ENCODE results near the gene VAT1L. TPM values are rescaled to one million over a fixed set of nuclear protein-coding genes. Genes with fewer than 3 reads are reported as not detected.

VAT1L gene
- total and polyA plus RNA-seq, 2 experiments from 2014 or later = 6.2 TPM

DNA sequence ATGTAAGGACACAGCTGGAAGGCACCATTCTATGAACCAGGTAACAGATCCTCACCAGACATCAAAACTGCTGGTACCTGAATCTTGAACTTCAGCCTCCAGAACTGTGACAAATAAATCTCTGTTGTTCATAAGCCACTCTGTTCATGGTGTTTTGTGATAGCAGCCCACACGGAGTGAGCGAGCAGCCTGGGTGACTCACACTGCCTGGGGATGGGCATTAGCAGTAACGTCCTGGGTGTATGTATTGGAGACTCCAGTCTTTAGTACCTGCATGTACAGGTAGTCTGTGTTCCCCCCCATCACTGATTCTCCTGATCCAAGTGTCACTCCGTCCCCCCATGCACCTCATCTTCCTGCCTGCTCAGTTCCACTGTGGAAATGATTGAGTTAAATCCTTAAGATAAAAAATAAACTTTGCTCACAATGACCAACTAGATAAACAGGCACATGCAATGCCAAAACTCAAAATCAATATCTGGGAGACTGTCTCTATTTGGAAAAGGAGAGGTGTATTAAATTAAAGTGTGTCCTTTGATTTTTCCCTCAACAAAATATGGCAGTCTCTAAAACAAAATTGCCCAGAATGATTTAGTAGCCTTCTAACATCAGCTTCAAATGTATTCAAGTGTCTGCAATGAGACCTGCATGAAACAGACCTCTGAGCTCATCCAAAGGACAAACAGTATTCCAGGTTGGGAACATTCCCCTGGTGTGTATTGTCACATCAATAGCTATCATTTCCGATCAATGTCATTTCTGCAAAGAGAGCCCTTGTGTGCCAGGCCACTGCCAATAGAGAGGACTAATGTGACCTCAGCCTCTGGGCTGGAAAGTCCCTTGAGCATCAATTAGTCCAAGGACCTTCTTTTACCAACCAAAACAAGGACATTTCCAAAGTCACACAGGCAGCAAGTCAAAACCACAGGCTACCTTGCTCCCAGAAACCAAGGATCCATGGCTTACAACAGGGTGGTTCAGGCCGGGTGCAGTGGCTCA lies 12.2 kb upstream of the VAT1L start:
- peaks cover 8% of the 10 kb centered on the region for H3F3A ChIP-seq (ENCODE audit: insufficient read depth)
- no peak overlapping the region for H3K4me3 ChIP-seq
- H3K9me2 ChIP-seq (ENCODE audit: insufficient read depth) = no peaks in the 10 kb centered on the region
- no peaks in the 10 kb centered on the region for H3K79me2 ChIP-seq (ENCODE audit: insufficient read depth)
- H3K36me3 ChIP-seq (ENCODE audit: low read depth) = no peaks in the 10 kb centered on the region
- H3K9me3 ChIP-seq (ENCODE audit: low read depth) = no peaks in the 10 kb centered on the region
- H4K20me1 ChIP-seq (ENCODE audit: insufficient read depth) = no peaks in the 10 kb centered on the region
- peaks cover 17% of the 10 kb centered on the region for H3K4me1 ChIP-seq (ENCODE audit: insufficient read depth)
- H3K4me2 ChIP-seq (ENCODE audit: unreplicated experiment) = no peak overlapping the region
- H3K27ac ChIP-seq = no peak overlapping the region
- in situ Hi-C loops (cut with MboI) = no loop called here
- no peak overlapping the region for H2AFZ ChIP-seq
- no peak for TF ChIP-seq EZH2 (IDR thresholded peaks at IDR 0.05; ENCODE audit: insufficient read depth, poor library complexity, severe bottlenecking)
- TF ChIP-seq EZH2phosphoT487 (IDR thresholded peaks at IDR 0.05; ENCODE audit: insufficient read depth, low read depth) = no peak
- DNase-seq = peak; percentile 54
- H3K27me3 ChIP-seq (replicated peaks; ENCODE audit: insufficient read depth) = no peaks in the 10 kb centered on the region
- H3K9ac ChIP-seq = no peak overlapping the region
- 49 to 54% methylated on average over 6 of the region's 6 CpGs for WGBS, 2 experiments (ENCODE audit: low coverage in 1 of 2, low lambda C conversion rate in 2 of 2, missing lambda C conversion rate in 2 of 2)

DNA sequence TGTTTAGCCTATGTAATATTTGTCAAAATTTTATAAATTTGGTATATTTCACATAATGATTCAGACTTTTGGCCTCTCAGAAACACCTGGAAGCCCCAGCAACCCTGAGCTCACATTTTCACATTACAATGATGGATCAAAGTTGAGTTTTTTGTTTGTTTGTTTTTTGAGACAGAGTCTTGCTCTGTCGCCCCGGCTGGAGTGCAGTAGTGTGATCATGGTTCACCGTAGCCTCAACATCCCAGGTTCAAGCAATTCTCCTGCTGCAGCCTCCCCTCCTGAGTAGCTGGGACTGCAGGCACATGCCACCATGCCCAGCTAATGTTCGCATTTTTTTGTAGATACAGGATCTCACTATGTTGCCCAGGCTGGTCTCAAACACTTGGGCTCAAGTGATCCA lies 10.6 kb upstream of the VAT1L start:
- Histone ChIP-seq H3F3A (ENCODE audit: insufficient read depth) (peaks cover 13% of the 10 kb centered on the region), H3K9me2 (ENCODE audit: insufficient read depth) (no peaks in the 10 kb centered on the region), H3K9me3 (ENCODE audit: low read depth) (no peaks in the 10 kb centered on the region), H3K9ac (no peak overlapping the region), H3K4me2 (ENCODE audit: unreplicated experiment) (no peak overlapping the region), H3K4me1 (ENCODE audit: insufficient read depth) (peaks cover 17% of the 10 kb centered on the region), H2AFZ (no peak overlapping the region), H3K4me3 (no peak overlapping the region), H3K36me3 (ENCODE audit: low read depth) (no peaks in the 10 kb centered on the region), H4K20me1 (ENCODE audit: insufficient read depth) (no peaks in the 10 kb centered on the region), H3K79me2 (ENCODE audit: insufficient read depth) (no peaks in the 10 kb centered on the region), H3K27ac (no peak overlapping the region), H3K27me3 (replicated peaks; ENCODE audit: insufficient read depth) (no peaks in the 10 kb centered on the region)
- WGBS, 2 experiments (ENCODE audit: low coverage in 1 of 2, low lambda C conversion rate in 2 of 2, missing lambda C conversion rate in 2 of 2) = 92 to 99% methylated on average over 4 of the region's 4 CpGs
- in situ Hi-C loops (cut with MboI) = no loop called here
- TF ChIP-seq EZH2phosphoT487 (IDR thresholded peaks at IDR 0.05; ENCODE audit: insufficient read depth, low read depth) (no peak), EZH2 (IDR thresholded peaks at IDR 0.05; ENCODE audit: insufficient read depth, poor library complexity, severe bottlenecking) (no peak)
- no peak for DNase-seq

DNA sequence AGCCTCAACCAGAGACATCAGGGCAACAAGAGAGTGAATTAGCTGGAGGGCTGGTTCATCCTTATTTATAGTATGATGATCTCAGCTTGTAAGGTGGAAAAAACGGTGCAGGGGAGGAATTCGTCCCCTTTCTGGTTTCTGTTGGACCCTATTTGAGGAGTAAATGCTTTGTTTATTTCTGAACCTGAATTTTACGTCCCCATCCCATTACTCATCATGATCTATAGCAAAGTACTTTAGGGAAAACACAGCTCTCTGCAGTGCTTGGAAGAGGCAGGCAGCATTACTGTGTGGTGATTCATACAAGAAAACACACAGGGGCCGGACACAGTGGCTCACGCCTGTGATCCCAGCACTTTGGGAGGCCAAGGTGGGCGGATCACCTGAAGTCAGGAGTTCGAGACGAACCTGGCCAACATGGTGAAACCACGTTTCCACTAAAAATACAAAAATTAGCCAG lies 8.0 kb upstream of the VAT1L start:
- H3K27me3 ChIP-seq (replicated peaks; ENCODE audit: insufficient read depth) = no peaks in the 10 kb centered on the region
- no peak for TF ChIP-seq EZH2phosphoT487 (IDR thresholded peaks at IDR 0.05; ENCODE audit: insufficient read depth, low read depth)
- TF ChIP-seq EZH2 (IDR thresholded peaks at IDR 0.05; ENCODE audit: insufficient read depth, poor library complexity, severe bottlenecking) = no peak
- H2AFZ ChIP-seq = no peak overlapping the region
- H3K4me1 ChIP-seq (ENCODE audit: insufficient read depth) = peaks cover 17% of the 10 kb centered on the region
- WGBS, 2 experiments (ENCODE audit: low coverage in 1 of 2, low lambda C conversion rate in 2 of 2, missing lambda C conversion rate in 2 of 2) = 11 to 14% methylated on average over 9 of the region's 9 CpGs
- peak overlapping the region; percentile 0; the same call in 1 of the 2 replicates for H3K27ac ChIP-seq
- H3K9me2 ChIP-seq (ENCODE audit: insufficient read depth) = no peaks in the 10 kb centered on the region
- peaks cover 13% of the 10 kb centered on the region for H3F3A ChIP-seq (ENCODE audit: insufficient read depth)
- no peaks in the 10 kb centered on the region for H3K79me2 ChIP-seq (ENCODE audit: insufficient read depth)
- peak overlapping the region; percentile 15 for H3K4me2 ChIP-seq (ENCODE audit: unreplicated experiment)
- peak; percentile 86 for DNase-seq
- no peak overlapping the region for H3K9ac ChIP-seq
- H3K4me3 ChIP-seq = no peak overlapping the region
- no peaks in the 10 kb centered on the region for H3K36me3 ChIP-seq (ENCODE audit: low read depth)
- in situ Hi-C loops (cut with MboI) = no loop called here
- no peaks in the 10 kb centered on the region for H3K9me3 ChIP-seq (ENCODE audit: low read depth)
- no peaks in the 10 kb centered on the region for H4K20me1 ChIP-seq (ENCODE audit: insufficient read depth)

DNA sequence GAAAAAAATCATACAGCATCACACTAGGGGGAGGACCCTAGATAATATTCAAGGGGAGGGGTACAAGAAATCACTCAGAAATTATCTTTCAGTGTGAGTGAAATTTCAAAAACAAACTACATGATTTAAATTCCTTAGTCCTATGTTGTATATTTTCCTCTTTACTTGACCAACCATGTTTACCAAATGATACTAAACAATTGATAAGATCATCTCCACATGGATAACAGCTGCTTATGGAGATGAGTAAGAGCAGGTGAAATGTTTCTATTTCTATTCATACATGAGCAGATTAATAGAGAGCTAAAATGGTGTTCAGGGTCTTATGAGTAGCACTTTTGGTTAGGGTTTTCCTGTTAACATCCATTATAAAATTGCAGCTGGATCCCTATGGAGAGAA lies 7.3 kb upstream of the VAT1L start:
- Histone ChIP-seq H2AFZ (no peak overlapping the region), H3K4me2 (ENCODE audit: unreplicated experiment) (no peak overlapping the region), H3K9me2 (ENCODE audit: insufficient read depth) (no peaks in the 10 kb centered on the region), H3K36me3 (ENCODE audit: low read depth) (no peaks in the 10 kb centered on the region), H3K4me1 (ENCODE audit: insufficient read depth) (peaks cover 11% of the 10 kb centered on the region), H4K20me1 (ENCODE audit: insufficient read depth) (no peaks in the 10 kb centered on the region), H3K9ac (no peak overlapping the region), H3F3A (ENCODE audit: insufficient read depth) (peaks cover 13% of the 10 kb centered on the region), H3K4me3 (no peak overlapping the region), H3K27ac (no peak overlapping the region), H3K9me3 (ENCODE audit: low read depth) (no peaks in the 10 kb centered on the region), H3K79me2 (ENCODE audit: insufficient read depth) (no peaks in the 10 kb centered on the region), H3K27me3 (replicated peaks; ENCODE audit: insufficient read depth) (no peaks in the 10 kb centered on the region)
- DNase-seq = no peak
- in situ Hi-C loops (cut with MboI) = no loop called here
- TF ChIP-seq EZH2 (IDR thresholded peaks at IDR 0.05; ENCODE audit: insufficient read depth, poor library complexity, severe bottlenecking) (no peak), EZH2phosphoT487 (IDR thresholded peaks at IDR 0.05; ENCODE audit: insufficient read depth, low read depth) (no peak)
